H9 (cell line): Measurements from ENCODE around the gene ZBTB45. TPM values are rescaled to one million over a fixed set of nuclear protein-coding genes. Genes with fewer than 3 reads are reported as not detected.

Experiments used
- DNase-seq: peaks from one replicate; pipeline ENCODE4 v3.0.0-alpha.2; 2017
- H2AFZ ChIP-seq: one replicate; pipeline ENCODE4 v1.6.1; 2013; ENCODE audit warnings: mild to moderate bottlenecking, low read length, control low read depth, moderate library complexity
- H2AK5ac ChIP-seq: 2 replicates; pipeline ENCODE4 v1.6.1; 2013; ENCODE audit warnings: low read length, control low read depth, mixed read lengths; ENCODE audit not compliant: insufficient read length
- H2BK120ac ChIP-seq: one replicate; pipeline ENCODE4 v1.6.1; 2013; ENCODE audit warnings: low read depth, mild to moderate bottlenecking, low read length, control low read depth, inconsistent platforms; ENCODE audit not compliant: poor library complexity, severe bottlenecking
- H2BK12ac ChIP-seq: 2 replicates; pipeline ENCODE4 v1.6.1; 2013; ENCODE audit warnings: low read length, control low read depth, mixed read lengths, low read depth; ENCODE audit not compliant: insufficient read length
- H2BK15ac ChIP-seq: 2 replicates; pipeline ENCODE4 v1.6.1; 2013; ENCODE audit warnings: low read depth, low read length, control low read depth
- H2BK20ac ChIP-seq: one replicate; pipeline ENCODE4 v1.6.1; 2013; ENCODE audit warnings: low read depth, mild to moderate bottlenecking, low read length, control low read depth, inconsistent platforms; ENCODE audit not compliant: poor library complexity, severe bottlenecking
- H2BK5ac ChIP-seq: 2 replicates; pipeline ENCODE4 v1.6.1; 2013; ENCODE audit warnings: low read length, control low read depth, mixed read lengths; ENCODE audit not compliant: insufficient read length
- H3K14ac ChIP-seq: 2 replicates; pipeline ENCODE4 v1.6.1; 2013; ENCODE audit warnings: low read length, control low read depth; ENCODE audit not compliant: insufficient read depth
- H3K18ac ChIP-seq: 2 replicates; pipeline ENCODE4 v1.6.1; 2013; ENCODE audit warnings: low read depth, mild to moderate bottlenecking, mixed read lengths, low read length, control low read depth; ENCODE audit not compliant: insufficient read length
- H3K23ac ChIP-seq: 2 replicates; pipeline ENCODE4 v1.6.1; 2013; ENCODE audit warnings: low read length, control low read depth, mixed read lengths, low read depth; ENCODE audit not compliant: insufficient read length
- H3K23me2 ChIP-seq: 2 replicates; pipeline ENCODE4 v1.6.1; 2013; ENCODE audit warnings: low read depth, mild to moderate bottlenecking, mixed read lengths, low read length, control low read depth; ENCODE audit not compliant: insufficient read length, poor library complexity, severe bottlenecking
- H3K27ac ChIP-seq: 2 replicates; pipeline ENCODE4 v1.5.1; 2013; ENCODE audit warnings: low read length, control low read depth, mixed read lengths, low read depth; ENCODE audit not compliant: insufficient read length
- H3K27me3 ChIP-seq: 2 replicates; pipeline ENCODE4 v1.6.1; 2013; ENCODE audit warnings: low read length, control low read depth, inconsistent platforms; ENCODE audit not compliant: insufficient read depth
- H3K4ac ChIP-seq: 2 replicates; pipeline ENCODE4 v1.6.1; 2013; ENCODE audit warnings: low read depth, mild to moderate bottlenecking, control low read depth, inconsistent platforms, low read length, moderate library complexity
- H3K4me1 ChIP-seq: 2 replicates; pipeline ENCODE4 v1.6.1; 2013; ENCODE audit warnings: low read length, control low read depth, inconsistent platforms; ENCODE audit not compliant: insufficient read depth
- H3K4me2 ChIP-seq: 2 replicates; pipeline ENCODE4 v1.6.1; 2013; ENCODE audit warnings: low read length, control low read depth, mixed read lengths; ENCODE audit not compliant: insufficient read length, insufficient read depth
- H3K56ac ChIP-seq: 2 replicates; pipeline ENCODE4 v1.6.1; 2013; ENCODE audit warnings: low read depth, mild to moderate bottlenecking, mixed read lengths, low read length, control low read depth; ENCODE audit not compliant: insufficient read length
- H3K79me1 ChIP-seq: 2 replicates; pipeline ENCODE4 v1.6.1; 2013; ENCODE audit warnings: low read depth, mild to moderate bottlenecking, moderate library complexity, low read length, control low read depth, inconsistent platforms; ENCODE audit not compliant: insufficient read depth, poor library complexity, severe bottlenecking
- H3K79me2 ChIP-seq: 2 replicates; pipeline ENCODE4 v1.6.1; 2013; ENCODE audit warnings: low read length, control low read depth, inconsistent platforms; ENCODE audit not compliant: insufficient read depth
- H3K9ac ChIP-seq: 2 replicates; pipeline ENCODE4 v1.6.1; 2013; ENCODE audit warnings: low read length, control low read depth, mixed read lengths; ENCODE audit not compliant: insufficient read length; ENCODE audit errors: extremely low read depth
- H3K9me3 ChIP-seq: one replicate; pipeline ENCODE4 v1.6.1; 2013; ENCODE audit warnings: low read depth, low read length, inconsistent platforms; ENCODE audit not compliant: control insufficient read depth
- H3T11ph ChIP-seq: one replicate; pipeline ENCODE4 v1.6.1; 2013; ENCODE audit warnings: mild to moderate bottlenecking, low read length, control low read depth, inconsistent platforms
- H4K20me1 ChIP-seq: one replicate; pipeline ENCODE4 v1.6.1; 2013; ENCODE audit not compliant: control insufficient read depth, insufficient read length, insufficient read depth
- H4K5ac ChIP-seq: 2 replicates; pipeline ENCODE4 v1.6.1; 2013; ENCODE audit warnings: low read depth, mild to moderate bottlenecking, mixed read lengths, low read length, control low read depth; ENCODE audit not compliant: insufficient read length
- H4K8ac ChIP-seq: replicated peaks from 2 replicates; pipeline ENCODE4 v1.6.1; 2013; ENCODE audit warnings: low read length, control low read depth, mixed read lengths, low read depth; ENCODE audit not compliant: insufficient read length
- H4K91ac ChIP-seq: 2 replicates; pipeline ENCODE4 v1.6.1; 2013; ENCODE audit warnings: low read depth, mild to moderate bottlenecking, moderate library complexity, mixed read lengths, low read length, control low read depth; ENCODE audit not compliant: insufficient read length
- H3K27ac Mint-ChIP-seq, 3 experiments: 2 replicates in 2 of 3; 3 replicates in 1 of 3; pipeline ENCODE4 v1.8.0; 2020 to 2021; ENCODE audit warnings: mixed read lengths in 3 of 3, mild to moderate bottlenecking in 1 of 3, moderate library complexity in 1 of 3
- H3K27me3 Mint-ChIP-seq: 2 replicates; pipeline ENCODE4 v1.8.0; 2021; ENCODE audit warnings: low read depth, mild to moderate bottlenecking, moderate library complexity, mixed read lengths
- H3K36me3 Mint-ChIP-seq, 3 experiments: 2 replicates in 2 of 3; 3 replicates in 1 of 3; pipeline ENCODE4 v1.8.0; 2020 to 2021; ENCODE audit warnings: low read depth in 3 of 3, mixed read lengths in 3 of 3; ENCODE audit not compliant: insufficient read depth in 1 of 3
- H3K4me1 Mint-ChIP-seq, 2 experiments: 2 replicates each; pipeline ENCODE4 v1.8.0; 2020; ENCODE audit warnings: mixed read lengths in 2 of 2
- H3K4me3 Mint-ChIP-seq, 2 experiments: 2 replicates in 1 of 2; 3 replicates in 1 of 2; pipeline ENCODE4 v1.8.0; 2020 to 2021; ENCODE audit warnings: mild to moderate bottlenecking in 2 of 2, mixed read lengths in 2 of 2, moderate library complexity in 1 of 2
- H3K9me3 Mint-ChIP-seq, 2 experiments: 2 replicates in 1 of 2; 3 replicates in 1 of 2; pipeline ENCODE4 v1.8.0; 2020; ENCODE audit warnings: mild to moderate bottlenecking in 2 of 2, mixed read lengths in 2 of 2, moderate library complexity in 1 of 2
- CTCF ChIP-seq: fragments of 200-600 bp; sonication (generic); conservative IDR thresholded peaks from 3 replicates; pipeline ENCODE4 v1.8.0; 2021; ENCODE audit warnings: antibody characterized with exemption, mild to moderate bottlenecking
- WGBS: extraction: QIAGEN DNeasy Blood & Tissue Kit; methylation state at CpG from one replicate; pipeline ENCODE4 v1.1.7; 2013; ENCODE audit warnings: missing lambda C conversion rate, low lambda C conversion rate, mixed read lengths; ENCODE audit not compliant: insufficient read length; ENCODE audit errors: extremely low coverage; 5-methylcytosine and 5-hydroxymethylcytosine counted together
- total RNA-seq: library from RNA; stranded (reverse); gene quantifications from 2 replicates; pipeline ENCODE4 v1.2.1, GENCODE V29; 2021

Gene ZBTB45
- total RNA-seq, 1 experiment from 2014 or later: 18.7 TPM

- peaks cover 16% of the 10 kb centered on the region for H3K23me2 ChIP-seq
- H3K14ac ChIP-seq: peak within 1 kb of the TSS; percentile 100
- no peak within 1 kb of the TSS for H3K23ac ChIP-seq
- H3K9ac ChIP-seq: peak within 1 kb of the TSS; percentile 99
- Mint-ChIP-seq H3K27me3 (peaks cover 1% of the 10 kb centered on the region; the same call in 1 of the 2 replicates), H3K36me3 (peaks cover 18 to 41% (median 27%) of the 10 kb centered on the region in 3 experiments; a peak in 6 of 7 replicates), H3K27ac (peak within 1 kb of the TSS; percentile 100), H3K4me3 (peak within 1 kb of the TSS; percentile 96 to 99), H3K9me3 (no peaks in the 10 kb centered on the region; a peak in 1 of 5 replicates), H3K4me1 (peaks cover 21 to 41% of the 10 kb centered on the region in 2 experiments)
- H2BK20ac ChIP-seq: no peak within 1 kb of the TSS
- no peak within 1 kb of the TSS for H2AFZ ChIP-seq
- H2BK15ac ChIP-seq: 0 out of 2 replicates have a peak within 1 kb of the TSS, but pooled peaks have one; percentile 76
- peak within 1 kb of the TSS; percentile 46 for H4K5ac ChIP-seq
- peak; percentile 66 for DNase-seq
- no peak within 1 kb of the TSS for H3K4ac ChIP-seq
- H2BK5ac ChIP-seq: peak within 1 kb of the TSS; percentile 89
- no peak within 1 kb of the TSS for H3K56ac ChIP-seq
- no peak for TF ChIP-seq CTCF
- no peaks in the 10 kb centered on the region for H4K20me1 ChIP-seq
- peak within 1 kb of the TSS; percentile 100 for H3K18ac ChIP-seq
- H3K27ac ChIP-seq: peak within 1 kb of the TSS; percentile 86
- no CpG with 5 or more reads among the region's 62 CpGs for whole genome bisulfite sequencing
- no peaks in the 10 kb centered on the region for H3K9me3 ChIP-seq
- peak within 1 kb of the TSS; percentile 67 for H3K4me2 ChIP-seq
- peak within 1 kb of the TSS; percentile 78 for H2BK12ac ChIP-seq
- no peaks in the 10 kb centered on the region for H3K27me3 ChIP-seq
- no peak within 1 kb of the TSS for H4K8ac ChIP-seq
- H3T11ph ChIP-seq: peak within 1 kb of the TSS; percentile 81
- peaks cover 8% of the 10 kb centered on the region; the same call in 1 of the 2 replicates for H3K79me2 ChIP-seq
- no peak within 1 kb of the TSS for H4K91ac ChIP-seq
- H2AK5ac ChIP-seq: no peak within 1 kb of the TSS
- no peaks in the 10 kb centered on the region for H3K4me1 ChIP-seq
- H2BK120ac ChIP-seq: no peak within 1 kb of the TSS
- no peaks in the 10 kb centered on the region for H3K79me1 ChIP-seq
Observed at GRCh38 chr19:58558066-58558622, 38.5 kb upstream of the ZBTB45 start, which contains the start of gene UBE2M. TSS of gene UBE2M (minus strand) at chr19:58558611. CDS start at chr19:58558381, 230 bp downstream.
